Glutamatergic neuron (in vitro differentiated cells): ENCODE measurements around the gene TNFRSF14. TPM values are rescaled to one million over a fixed set of nuclear protein-coding genes. Genes with fewer than 3 reads are reported as not detected.

Source experiments
- DNase-seq: peaks from one replicate; pipeline ENCODE4 v3.0.0; 2022
- H3K27ac Mint-ChIP-seq: one replicate; pipeline ENCODE4 v1.8.0; 2020; ENCODE audit warnings: mild to moderate bottlenecking, mixed read lengths, inconsistent platforms; ENCODE audit not compliant: unreplicated experiment
- H3K27me3 Mint-ChIP-seq: one replicate; pipeline ENCODE4 v1.8.0; 2020; ENCODE audit warnings: mild to moderate bottlenecking, moderate library complexity, mixed read lengths, inconsistent platforms; ENCODE audit not compliant: unreplicated experiment
- H3K36me3 Mint-ChIP-seq: one replicate; pipeline ENCODE4 v1.8.0; 2020; ENCODE audit warnings: mild to moderate bottlenecking, mixed read lengths, inconsistent platforms; ENCODE audit not compliant: unreplicated experiment
- H3K4me1 Mint-ChIP-seq: one replicate; pipeline ENCODE4 v1.8.0; 2020; ENCODE audit warnings: mild to moderate bottlenecking, low read depth, mixed read lengths, inconsistent platforms; ENCODE audit not compliant: unreplicated experiment
- H3K4me3 Mint-ChIP-seq: one replicate; pipeline ENCODE4 v1.8.0; 2020; ENCODE audit warnings: mild to moderate bottlenecking, mixed read lengths, inconsistent platforms; ENCODE audit not compliant: unreplicated experiment
- H3K9me3 Mint-ChIP-seq: one replicate; pipeline ENCODE4 v1.8.0; 2020; ENCODE audit warnings: mild to moderate bottlenecking, moderate library complexity, mixed read lengths, inconsistent platforms; ENCODE audit not compliant: unreplicated experiment
- total RNA-seq: library from RNA; stranded (reverse); fragmentation: NEBNext Ultra II Directional; extraction: Animal tissue kit (Norgen Biotek cat#: 25700); gene quantifications from one replicate; pipeline ENCODE4 v1.2.1, GENCODE V29; 2021; ENCODE audit not compliant: unreplicated experiment
- TF ChIP-seq, protein P1 (sequence below): fragments of 200-600 bp; sonication (generic); IDR thresholded peaks from one replicate; pipeline ENCODE4 v1.5.0; 2021; ENCODE audit not compliant: partially characterized antibody, unreplicated experiment

TNFRSF14 gene
- total RNA-seq, 1 donor from 2014 or later: 1.2 TPM

DNA sequence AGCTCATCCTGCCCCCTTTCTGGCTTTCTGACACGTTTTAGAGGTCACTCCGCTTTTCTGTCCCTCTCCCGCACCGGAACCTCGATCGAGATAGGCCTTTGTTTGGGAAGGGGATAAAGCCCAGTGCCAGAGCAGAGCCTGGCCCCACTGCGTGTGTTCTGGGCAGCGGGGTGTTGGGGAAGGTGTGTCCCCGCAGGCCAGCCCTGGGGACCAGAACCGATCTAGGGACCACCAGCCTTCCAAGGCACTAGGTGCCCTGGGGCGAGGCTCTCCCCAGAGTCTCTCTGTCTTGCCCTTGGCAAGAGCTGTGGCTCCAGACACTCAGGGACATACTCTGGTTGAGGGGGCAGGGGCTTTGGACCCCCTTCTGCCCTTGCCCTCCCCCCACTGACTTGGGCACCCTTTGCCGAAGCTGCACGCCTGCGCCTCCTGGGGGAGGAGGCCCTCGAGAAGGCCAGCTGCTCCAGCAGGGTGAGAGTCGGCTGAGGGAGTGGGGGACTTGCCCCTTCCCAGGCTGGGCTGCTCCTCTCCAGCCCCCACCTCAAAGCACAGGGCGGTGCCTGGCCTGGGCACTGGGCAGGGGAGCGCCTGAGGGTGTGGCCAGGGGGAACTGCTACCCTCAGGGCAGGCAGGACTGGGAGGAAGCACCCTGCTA lies 46.8 kb downstream of the TNFRSF14 start:
- Mint-ChIP-seq H3K4me1 (no peaks in the 10 kb centered on the region), H3K27ac (no peak overlapping the region), H3K4me3 (no peak overlapping the region), H3K27me3 (no peaks in the 10 kb centered on the region), H3K9me3 (peaks cover 2% of the 10 kb centered on the region), H3K36me3 (peaks cover 6% of the 10 kb centered on the region)
- TF ChIP-seq, protein P1, sequence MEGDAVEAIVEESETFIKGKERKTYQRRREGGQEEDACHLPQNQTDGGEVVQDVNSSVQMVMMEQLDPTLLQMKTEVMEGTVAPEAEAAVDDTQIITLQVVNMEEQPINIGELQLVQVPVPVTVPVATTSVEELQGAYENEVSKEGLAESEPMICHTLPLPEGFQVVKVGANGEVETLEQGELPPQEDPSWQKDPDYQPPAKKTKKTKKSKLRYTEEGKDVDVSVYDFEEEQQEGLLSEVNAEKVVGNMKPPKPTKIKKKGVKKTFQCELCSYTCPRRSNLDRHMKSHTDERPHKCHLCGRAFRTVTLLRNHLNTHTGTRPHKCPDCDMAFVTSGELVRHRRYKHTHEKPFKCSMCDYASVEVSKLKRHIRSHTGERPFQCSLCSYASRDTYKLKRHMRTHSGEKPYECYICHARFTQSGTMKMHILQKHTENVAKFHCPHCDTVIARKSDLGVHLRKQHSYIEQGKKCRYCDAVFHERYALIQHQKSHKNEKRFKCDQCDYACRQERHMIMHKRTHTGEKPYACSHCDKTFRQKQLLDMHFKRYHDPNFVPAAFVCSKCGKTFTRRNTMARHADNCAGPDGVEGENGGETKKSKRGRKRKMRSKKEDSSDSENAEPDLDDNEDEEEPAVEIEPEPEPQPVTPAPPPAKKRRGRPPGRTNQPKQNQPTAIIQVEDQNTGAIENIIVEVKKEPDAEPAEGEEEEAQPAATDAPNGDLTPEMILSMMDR: no peak
- DNase-seq: no peak

DNA sequence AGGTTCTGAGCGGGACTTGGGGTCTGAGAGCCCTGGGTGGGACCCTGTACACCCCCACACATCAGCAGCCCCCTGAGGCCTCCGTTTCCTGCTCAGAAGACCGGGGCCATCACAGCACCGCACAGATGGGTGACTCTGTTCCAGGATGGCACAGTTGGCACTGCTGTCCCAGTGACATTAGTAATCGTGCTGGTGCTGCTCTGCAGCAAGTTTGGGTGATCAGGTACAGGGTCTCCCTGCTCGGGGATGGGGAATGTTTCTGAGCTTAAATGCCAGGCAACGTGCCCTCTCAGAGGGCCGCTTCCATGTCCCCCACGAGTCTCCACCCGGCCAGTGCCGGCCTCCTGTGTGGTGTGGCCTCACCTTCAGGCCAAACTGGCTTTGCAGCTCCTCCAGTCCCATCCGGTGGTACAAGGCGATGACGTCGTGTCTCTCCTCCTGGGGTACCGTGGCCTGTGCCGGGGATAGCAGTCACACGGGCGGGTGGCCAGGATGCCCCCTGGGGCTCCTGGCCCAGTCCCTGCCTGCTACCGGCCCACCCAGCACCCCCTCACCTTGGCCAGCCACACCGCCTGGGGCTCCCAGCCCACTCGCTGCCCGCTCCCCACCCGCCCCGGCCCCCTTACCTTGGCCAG lies 47.5 kb downstream of the TNFRSF14 start:
- TF ChIP-seq, protein P1: no peak
- Mint-ChIP-seq H3K36me3 (peaks cover 6% of the 10 kb centered on the region), H3K4me3 (no peak overlapping the region), H3K27ac (no peak overlapping the region), H3K27me3 (no peaks in the 10 kb centered on the region), H3K9me3 (peaks cover 5% of the 10 kb centered on the region), H3K4me1 (no peaks in the 10 kb centered on the region)
- DNase-seq: no peak

GRCh38 chr1:2604156-2604843 lies 48.1 kb downstream of the TNFRSF14 start:
- Mint-ChIP-seq H3K9me3 (peaks cover 3% of the 10 kb centered on the region), H3K4me1 (no peaks in the 10 kb centered on the region), H3K4me3 (no peak overlapping the region), H3K36me3 (peaks cover 6% of the 10 kb centered on the region), H3K27me3 (no peaks in the 10 kb centered on the region), H3K27ac (no peak overlapping the region)
- TF ChIP-seq, protein P1: no peak
- no peak for DNase-seq

DNA sequence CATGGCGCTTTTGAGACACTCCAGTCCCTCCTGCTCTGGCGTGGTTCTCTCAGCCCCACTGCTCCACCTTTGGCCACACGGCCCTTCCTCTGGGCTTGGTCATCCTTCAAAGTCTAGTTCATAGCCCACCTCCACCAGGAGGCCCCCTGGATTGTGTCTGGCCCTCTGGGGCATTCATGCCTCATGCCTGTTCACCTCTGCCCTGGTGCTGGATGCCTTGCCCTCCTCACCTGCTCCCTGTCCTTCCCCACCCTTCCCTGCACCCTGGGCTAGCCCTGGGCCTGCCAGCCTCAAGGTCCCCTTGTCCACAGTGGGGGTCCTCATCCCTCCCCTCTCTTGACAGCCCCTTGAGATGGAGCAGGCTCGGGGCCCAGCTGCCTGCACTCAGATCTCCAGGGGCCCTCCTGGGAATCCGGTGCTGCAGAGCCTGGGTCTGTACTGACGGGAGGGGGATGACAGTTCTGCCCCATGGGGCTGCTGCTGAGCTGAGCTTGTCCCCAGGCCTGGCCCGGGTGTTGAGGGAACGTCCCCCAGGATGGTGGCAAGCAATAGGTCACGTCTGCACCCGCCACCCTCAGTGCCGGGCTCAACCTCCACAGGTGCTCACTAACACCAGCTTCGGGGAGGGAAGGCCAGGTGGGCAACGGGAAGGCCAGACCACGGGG lies 48.8 kb downstream of the TNFRSF14 start:
- Mint-ChIP-seq H3K27me3 (no peaks in the 10 kb centered on the region), H3K27ac (no peak overlapping the region), H3K9me3 (peaks cover 3% of the 10 kb centered on the region), H3K4me1 (no peaks in the 10 kb centered on the region), H3K4me3 (no peak overlapping the region), H3K36me3 (peaks cover 6% of the 10 kb centered on the region)
- no peak for DNase-seq
- TF ChIP-seq, protein P1: no peak
